OCI-LY3 (cell line): ENCODE results near the gene ANKRD33B.

Experiments
- H2AFZ ChIP-seq: fragments of 200-600, 300-600 bp; shearing (Covaris generic); 2 replicates; pipeline ENCODE4 v1.6.0; 2014; ENCODE audit warnings: antibody characterized with exemption, low read depth, low read length
- H3K27ac ChIP-seq: fragments of 200-600, 300-600 bp; sonication (generic); 2 replicates; pipeline ENCODE4 v1.5.1; 2014; ENCODE audit warnings: mild to moderate bottlenecking, low read length, moderate library complexity, mixed read lengths
- H3K27me3 ChIP-seq: fragments of 200-600, 300-600 bp; sonication (generic); 2 replicates; pipeline ENCODE4 v1.6.1; 2014; ENCODE audit warnings: low read depth, low read length, mixed read lengths
- H3K36me3 ChIP-seq: fragments of 200-600, 300-600 bp; sonication (generic); replicated peaks from 2 replicates; pipeline ENCODE3; 2014; ENCODE audit warnings: low read depth, low read length, mixed read lengths
- H3K4me1 ChIP-seq: fragments of 300-600, 200-600 bp; sonication (generic); 2 replicates; pipeline ENCODE4 v1.6.1; 2014; ENCODE audit warnings: low read length, mixed read lengths
- H3K4me2 ChIP-seq: fragments of 200-600, 300-600 bp; sonication (generic); 2 replicates; pipeline ENCODE4 v1.6.1; 2014; ENCODE audit warnings: low read length, mixed read lengths
- H3K4me3 ChIP-seq: fragments of 300-600, 200-600 bp; sonication (generic); 2 replicates; pipeline ENCODE4 v1.5.1; 2014; ENCODE audit warnings: antibody characterized with exemption, mild to moderate bottlenecking, low read length, moderate library complexity
- H3K79me2 ChIP-seq: fragments of 300-600, 200-600 bp; shearing (Covaris generic); 2 replicates; pipeline ENCODE4 v1.6.1; 2014; ENCODE audit warnings: mild to moderate bottlenecking, low read length, mixed read lengths
- H3K9ac ChIP-seq: fragments of 300-600, 200-600 bp; shearing (Covaris generic); 2 replicates; pipeline ENCODE4 v1.6.0; 2014; ENCODE audit warnings: mild to moderate bottlenecking, low read length, moderate library complexity
- H3K9me3 ChIP-seq: fragments of 200-600, 300-600 bp; shearing (Covaris generic); 2 replicates; pipeline ENCODE4 v1.6.1; 2014; ENCODE audit warnings: low read length, mixed read lengths; ENCODE audit not compliant: insufficient read depth
- H4K20me1 ChIP-seq: fragments of 200-600, 300-600 bp; sonication (generic); 2 replicates; pipeline ENCODE4 v1.6.1; 2016; ENCODE audit warnings: low read length, mixed read lengths; ENCODE audit not compliant: insufficient read depth
- EZH2phosphoT487 ChIP-seq: fragments of 200-600 bp; shearing (Covaris generic); IDR thresholded peaks from 2 replicates; pipeline ENCODE4 v1.6.1; 2018; ENCODE audit warnings: antibody characterized with exemption, mixed run types, low read depth
- TF ChIP-seq, protein P1 (sequence below): fragments of 200-600, 300-600 bp; sonication (generic); IDR thresholded peaks from 2 replicates; pipeline ENCODE4 v1.5.1; 2014; ENCODE audit warnings: antibody characterized with exemption, low read length, low read depth

ANKRD33B gene

DNA sequence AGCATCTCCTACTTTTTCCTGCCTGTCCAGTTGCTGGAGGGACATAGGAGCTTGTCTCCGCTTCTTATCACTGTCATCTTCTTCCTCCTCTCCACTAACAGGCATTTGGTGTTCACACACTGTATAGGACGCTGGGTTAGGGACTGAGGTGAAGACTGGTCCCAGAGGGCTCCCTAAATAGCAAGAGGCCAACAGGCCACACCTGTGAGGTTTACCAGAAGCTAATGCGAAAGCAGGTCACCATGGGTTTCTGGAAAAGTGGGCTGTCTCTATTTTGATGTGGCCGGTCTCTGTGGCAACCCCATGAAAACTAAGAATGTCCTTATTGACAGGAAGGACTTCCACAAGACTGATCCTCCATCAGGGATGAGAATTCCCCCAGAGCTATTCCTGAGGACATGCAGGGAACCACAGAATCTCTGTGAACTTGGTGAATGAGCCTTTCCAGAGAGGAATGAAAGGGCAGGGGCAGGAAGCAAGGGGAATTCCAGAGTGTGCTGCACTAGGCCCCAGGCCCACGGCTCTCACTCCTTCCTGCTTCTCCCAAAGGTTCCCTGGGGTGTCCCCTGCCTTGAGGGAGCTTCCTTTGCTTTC, 135.5 kb downstream of the ANKRD33B start:
- H3K4me1 ChIP-seq = peaks cover 64% of the 10 kb centered on the region
- H3K4me2 ChIP-seq = peak overlapping the region; percentile 58
- no peaks in the 10 kb centered on the region; the same call in 1 of the 2 replicates for H3K79me2 ChIP-seq
- H3K9ac ChIP-seq = 0 out of 2 replicates have a peak overlapping the region, but pooled peaks have one; percentile 15
- no peaks in the 10 kb centered on the region; the same call in 1 of the 2 replicates for H3K27me3 ChIP-seq
- H3K4me3 ChIP-seq = peak overlapping the region; percentile 25; the same call in 1 of the 2 replicates
- H3K36me3 ChIP-seq = no peaks in the 10 kb centered on the region
- no peak overlapping the region for H2AFZ ChIP-seq
- no peaks in the 10 kb centered on the region for H3K9me3 ChIP-seq
- TF ChIP-seq, protein P1, sequence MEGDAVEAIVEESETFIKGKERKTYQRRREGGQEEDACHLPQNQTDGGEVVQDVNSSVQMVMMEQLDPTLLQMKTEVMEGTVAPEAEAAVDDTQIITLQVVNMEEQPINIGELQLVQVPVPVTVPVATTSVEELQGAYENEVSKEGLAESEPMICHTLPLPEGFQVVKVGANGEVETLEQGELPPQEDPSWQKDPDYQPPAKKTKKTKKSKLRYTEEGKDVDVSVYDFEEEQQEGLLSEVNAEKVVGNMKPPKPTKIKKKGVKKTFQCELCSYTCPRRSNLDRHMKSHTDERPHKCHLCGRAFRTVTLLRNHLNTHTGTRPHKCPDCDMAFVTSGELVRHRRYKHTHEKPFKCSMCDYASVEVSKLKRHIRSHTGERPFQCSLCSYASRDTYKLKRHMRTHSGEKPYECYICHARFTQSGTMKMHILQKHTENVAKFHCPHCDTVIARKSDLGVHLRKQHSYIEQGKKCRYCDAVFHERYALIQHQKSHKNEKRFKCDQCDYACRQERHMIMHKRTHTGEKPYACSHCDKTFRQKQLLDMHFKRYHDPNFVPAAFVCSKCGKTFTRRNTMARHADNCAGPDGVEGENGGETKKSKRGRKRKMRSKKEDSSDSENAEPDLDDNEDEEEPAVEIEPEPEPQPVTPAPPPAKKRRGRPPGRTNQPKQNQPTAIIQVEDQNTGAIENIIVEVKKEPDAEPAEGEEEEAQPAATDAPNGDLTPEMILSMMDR = no peak
- TF ChIP-seq EZH2phosphoT487 = no peak
- H3K27ac ChIP-seq = peak overlapping the region; percentile 64
- H4K20me1 ChIP-seq = 0 out of 2 replicates have a peak, but pooled peaks cover 5% of the 10 kb centered on the region

DNA sequence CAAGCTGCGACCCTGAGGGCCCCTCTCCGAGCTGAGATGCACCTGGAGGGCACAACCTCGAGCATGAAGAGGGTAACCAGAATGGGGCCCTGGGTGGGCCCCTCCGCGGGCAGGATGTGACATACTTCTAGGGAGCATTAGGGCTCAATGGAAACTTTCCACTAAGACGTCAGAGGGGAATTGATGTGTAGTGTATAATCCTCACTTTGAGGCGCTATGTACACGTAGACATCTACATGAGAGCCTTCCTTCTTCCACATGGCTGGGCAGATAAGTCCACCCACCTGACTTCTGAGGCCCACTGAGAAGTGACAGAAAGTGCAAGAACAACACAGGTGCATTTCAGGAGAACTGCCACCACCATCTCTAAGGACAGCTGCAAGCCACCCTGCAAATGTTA, 136.1 kb downstream of the ANKRD33B start:
- Histone ChIP-seq H3K27ac (peak overlapping the region; percentile 64), H3K9me3 (no peaks in the 10 kb centered on the region), H4K20me1 (0 out of 2 replicates have a peak, but pooled peaks cover 5% of the 10 kb centered on the region), H3K4me1 (peaks cover 70% of the 10 kb centered on the region), H3K4me2 (peak overlapping the region; percentile 58), H3K36me3 (no peaks in the 10 kb centered on the region), H2AFZ (no peak overlapping the region), H3K79me2 (no peaks in the 10 kb centered on the region; the same call in 1 of the 2 replicates), H3K9ac (0 out of 2 replicates have a peak overlapping the region, but pooled peaks have one; percentile 15), H3K27me3 (no peaks in the 10 kb centered on the region; the same call in 1 of the 2 replicates), H3K4me3 (peak overlapping the region; percentile 29; the same call in 1 of the 2 replicates)
- TF ChIP-seq, protein P1 = no peak
- no peak for TF ChIP-seq EZH2phosphoT487

DNA sequence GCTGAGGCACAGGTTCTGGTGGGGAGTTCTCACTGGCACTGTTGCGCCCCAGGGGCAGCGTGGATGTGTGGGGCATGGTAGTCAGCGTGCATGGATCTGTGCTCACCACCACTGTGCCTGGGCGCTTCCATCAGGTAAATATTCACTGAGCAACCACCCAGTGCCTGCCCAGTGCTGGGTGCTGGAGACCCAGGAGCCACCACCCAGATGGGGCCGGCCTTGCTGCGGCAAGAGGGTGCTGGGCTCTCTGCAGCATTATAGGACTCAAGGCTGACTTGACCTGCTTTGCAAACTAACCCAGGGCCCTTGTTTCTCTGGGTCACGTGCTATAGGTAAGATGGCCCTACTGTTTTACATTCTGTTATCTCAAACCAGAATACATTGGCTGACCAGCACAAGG, 136.6 kb downstream of the ANKRD33B start:
- Histone ChIP-seq H3K79me2 (no peaks in the 10 kb centered on the region; the same call in 1 of the 2 replicates), H3K9me3 (no peaks in the 10 kb centered on the region), H2AFZ (no peak overlapping the region), H3K27me3 (no peaks in the 10 kb centered on the region; the same call in 1 of the 2 replicates), H3K27ac (peak overlapping the region; percentile 64), H4K20me1 (0 out of 2 replicates have a peak, but pooled peaks cover 5% of the 10 kb centered on the region), H3K4me2 (peak overlapping the region; percentile 58), H3K4me3 (peak overlapping the region; percentile 29; the same call in 1 of the 2 replicates), H3K4me1 (peaks cover 70% of the 10 kb centered on the region), H3K9ac (peak overlapping the region; percentile 4; the same call in 1 of the 2 replicates), H3K36me3 (no peaks in the 10 kb centered on the region)
- no peak for TF ChIP-seq EZH2phosphoT487
- TF ChIP-seq, protein P1 = no peak

DNA sequence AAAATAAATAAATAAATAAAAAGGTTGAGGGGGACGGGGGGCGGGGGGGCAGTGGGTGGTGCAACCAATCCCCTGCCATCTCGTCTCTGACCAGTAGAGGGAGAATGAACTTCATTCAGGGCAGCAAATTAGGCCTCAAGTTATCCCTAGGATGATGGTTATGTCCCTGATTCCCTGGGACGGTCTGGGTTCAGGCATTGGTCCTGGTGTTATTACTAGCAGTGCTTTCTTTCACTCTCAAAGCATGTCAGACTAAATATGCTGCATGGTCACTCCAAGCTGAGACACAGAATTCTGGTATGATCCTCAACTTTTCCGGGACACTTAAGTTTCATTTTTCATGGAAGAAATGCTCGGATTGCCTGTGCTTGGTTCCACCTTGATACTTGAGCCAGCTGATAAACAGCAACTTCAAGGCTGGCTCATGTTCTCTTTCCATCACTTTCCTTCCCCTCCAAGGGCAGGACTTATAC, 137.7 kb downstream of the ANKRD33B start:
- Histone ChIP-seq H3K9ac (no peak overlapping the region), H3K9me3 (no peaks in the 10 kb centered on the region), H3K79me2 (no peaks in the 10 kb centered on the region; the same call in 1 of the 2 replicates), H3K27me3 (no peaks in the 10 kb centered on the region), H3K4me3 (no peak overlapping the region), H3K4me2 (no peak overlapping the region), H4K20me1 (peaks cover 9% of the 10 kb centered on the region; the same call in 1 of the 2 replicates), H3K36me3 (no peaks in the 10 kb centered on the region), H3K4me1 (peaks cover 59% of the 10 kb centered on the region), H3K27ac (no peak overlapping the region), H2AFZ (no peak overlapping the region)
- TF ChIP-seq, protein P1 = peak; percentile 44
- TF ChIP-seq EZH2phosphoT487 = no peak
